Measurements from ENCODE around the gene MGME1. TPM values are rescaled to one million over a fixed set of nuclear protein-coding genes. Genes with fewer than 3 reads are reported as not detected.

MGME1 gene
- total RNA-seq, 1 experiment from 2014 or later, result 50.5 TPM

DNA sequence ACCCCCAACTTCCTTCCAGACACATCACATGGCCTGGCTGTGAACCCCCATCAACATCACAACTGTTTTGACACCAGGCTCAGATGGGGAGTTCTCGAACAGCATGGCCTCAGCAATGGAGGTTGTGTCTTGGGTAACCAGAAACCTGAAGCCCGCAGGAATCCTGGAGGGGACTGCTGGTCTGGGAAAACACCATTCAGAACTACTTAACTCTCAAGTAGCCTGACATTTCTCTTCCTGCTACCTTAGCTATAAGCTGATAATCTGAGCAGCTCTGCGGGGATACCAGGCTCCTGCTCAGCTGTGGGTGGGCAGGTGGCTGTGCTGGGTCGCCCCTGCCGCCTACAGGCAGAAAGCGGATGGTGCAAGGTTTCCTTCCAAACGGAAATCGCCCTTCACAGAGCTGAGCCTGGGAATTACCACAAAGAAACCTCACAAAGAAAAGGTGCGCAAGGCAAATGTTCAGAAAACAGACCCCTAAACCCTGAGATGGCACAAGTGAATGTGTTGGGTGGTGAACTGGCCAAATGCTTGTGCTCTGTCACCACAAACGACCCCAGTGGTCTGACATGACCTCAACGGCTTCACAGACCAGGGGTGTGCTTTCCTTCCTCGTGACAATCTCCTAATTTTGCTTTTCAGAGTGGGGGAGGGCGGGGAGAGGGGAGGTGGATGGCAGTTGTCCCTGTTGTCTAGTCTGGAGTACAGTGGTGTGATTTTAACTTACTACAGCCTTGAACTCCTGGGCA lies 29.8 kb upstream of the MGME1 start:
- peak overlapping the region; percentile 66 for H3K27ac Mint-ChIP-seq (ENCODE audit: unreplicated experiment)
- intact Hi-C loops (cut with micrococcal nuclease; ENCODE audit: unreplicated experiment), result loop anchor here (5.0 to 10.0 kb wide), 2 partner anchors 42 to 404 kb away; partner anchors contain the start of gene BFSP1
- no TSS peak for BruUV-seq (replicated peaks)
- Histone ChIP-seq H3K36me3 (ENCODE audit: control insufficient read depth, insufficient read depth, low read length) (peaks cover 10% of the 10 kb centered on the region), H3K27me3 (replicated peaks; ENCODE audit: control insufficient read depth, insufficient read depth, low read length) (no peaks in the 10 kb centered on the region), H3K4me3 (ENCODE audit: low read depth, low read length) (no peak overlapping the region), H3K4me1 (no peaks in the 10 kb centered on the region), H3K9me3 (no peaks in the 10 kb centered on the region)
- ChIA-PET POLR2A (interaction anchor here (0.6 to 1.4 kb wide), 3 partner anchors 50 to 257 kb away, joined by 3 to 12 read pairs (median 4); partner anchors contain the start of gene RRBP1), CTCF (interaction anchor here (0.5 to 2.4 kb wide), 22 partner anchors 9 to 434 kb away, joined by 3 to 26 read pairs (median 4); partner anchors contain the start of gene RRBP1)
- TF ChIP-seq, protein P1, sequence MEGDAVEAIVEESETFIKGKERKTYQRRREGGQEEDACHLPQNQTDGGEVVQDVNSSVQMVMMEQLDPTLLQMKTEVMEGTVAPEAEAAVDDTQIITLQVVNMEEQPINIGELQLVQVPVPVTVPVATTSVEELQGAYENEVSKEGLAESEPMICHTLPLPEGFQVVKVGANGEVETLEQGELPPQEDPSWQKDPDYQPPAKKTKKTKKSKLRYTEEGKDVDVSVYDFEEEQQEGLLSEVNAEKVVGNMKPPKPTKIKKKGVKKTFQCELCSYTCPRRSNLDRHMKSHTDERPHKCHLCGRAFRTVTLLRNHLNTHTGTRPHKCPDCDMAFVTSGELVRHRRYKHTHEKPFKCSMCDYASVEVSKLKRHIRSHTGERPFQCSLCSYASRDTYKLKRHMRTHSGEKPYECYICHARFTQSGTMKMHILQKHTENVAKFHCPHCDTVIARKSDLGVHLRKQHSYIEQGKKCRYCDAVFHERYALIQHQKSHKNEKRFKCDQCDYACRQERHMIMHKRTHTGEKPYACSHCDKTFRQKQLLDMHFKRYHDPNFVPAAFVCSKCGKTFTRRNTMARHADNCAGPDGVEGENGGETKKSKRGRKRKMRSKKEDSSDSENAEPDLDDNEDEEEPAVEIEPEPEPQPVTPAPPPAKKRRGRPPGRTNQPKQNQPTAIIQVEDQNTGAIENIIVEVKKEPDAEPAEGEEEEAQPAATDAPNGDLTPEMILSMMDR (IDR thresholded peaks at IDR 0.05; ENCODE audit: insufficient read depth in 1 of 2, low read depth in 1 of 2, low read length in 1 of 2, severe bottlenecking in 1 of 2, unreplicated experiment in 1 of 2), result peak; percentile 94 to 96
- no peaks in the 10 kb centered on the region for H3K27me3 Mint-ChIP-seq (ENCODE audit: insufficient read depth, unreplicated experiment)
- peaks cover 69% of the 10 kb centered on the region for H3K36me3 Mint-ChIP-seq (ENCODE audit: insufficient read depth, unreplicated experiment)
- no peaks in the 10 kb centered on the region for H3K4me1 Mint-ChIP-seq (ENCODE audit: low read depth, unreplicated experiment)
- no peak overlapping the region for H3K4me3 Mint-ChIP-seq (ENCODE audit: unreplicated experiment)
- peak; percentile 75 to 83 for DNase-seq
- H3K9me3 Mint-ChIP-seq (ENCODE audit: unreplicated experiment), result no peaks in the 10 kb centered on the region

DNA sequence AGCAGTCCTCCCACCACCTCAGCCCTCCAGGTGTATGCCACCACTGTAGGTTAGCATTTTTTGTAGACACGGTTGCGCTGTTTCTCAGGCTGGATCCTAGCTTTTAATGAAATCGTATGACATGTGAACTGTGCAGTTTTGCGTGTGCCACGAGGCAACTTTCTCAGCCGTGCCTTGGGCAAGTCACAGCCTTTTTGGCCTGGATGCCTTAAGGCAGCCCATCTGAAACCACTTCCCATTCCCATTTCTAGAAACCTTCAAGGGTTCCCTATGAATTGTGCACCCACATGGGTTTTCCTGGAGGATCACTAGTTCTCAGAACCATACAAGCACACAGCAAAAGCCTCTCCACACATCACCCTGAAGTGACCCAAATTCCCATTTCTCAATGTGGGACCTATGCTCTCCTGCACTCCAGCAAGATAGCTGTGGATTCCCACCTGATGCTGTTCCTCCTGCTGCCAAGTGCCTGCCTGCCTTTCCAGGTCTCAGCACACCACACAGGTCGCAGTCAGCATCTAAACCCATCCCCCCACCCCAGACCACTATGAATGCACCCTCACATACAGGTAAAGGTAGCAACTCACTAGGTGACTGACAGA lies 29.1 kb upstream of the MGME1 start:
- TSS peak; percentile 2 for BruUV-seq (replicated peaks)
- ChIA-PET CTCF (interaction anchor here (0.5 to 2.4 kb wide), 13 partner anchors 11 to 434 kb away, joined by 3 to 26 read pairs (median 5); partner anchors contain the start of gene RRBP1), POLR2A (interaction anchor here (0.6 to 1.4 kb wide), 2 partner anchors 49 to 257 kb away, joined by 4 to 12 read pairs; partner anchors contain the start of gene RRBP1)
- Mint-ChIP-seq H3K27ac (ENCODE audit: unreplicated experiment) (peak overlapping the region; percentile 66), H3K27me3 (ENCODE audit: insufficient read depth, unreplicated experiment) (no peaks in the 10 kb centered on the region), H3K4me1 (ENCODE audit: low read depth, unreplicated experiment) (no peaks in the 10 kb centered on the region), H3K4me3 (ENCODE audit: unreplicated experiment) (no peak overlapping the region), H3K36me3 (ENCODE audit: insufficient read depth, unreplicated experiment) (peaks cover 76% of the 10 kb centered on the region), H3K9me3 (ENCODE audit: unreplicated experiment) (no peaks in the 10 kb centered on the region)
- H3K4me3 ChIP-seq (ENCODE audit: low read depth, low read length), result no peak overlapping the region
- H3K9me3 ChIP-seq, result no peaks in the 10 kb centered on the region
- H3K4me1 ChIP-seq, result no peaks in the 10 kb centered on the region
- no peaks in the 10 kb centered on the region for H3K27me3 ChIP-seq (replicated peaks; ENCODE audit: control insufficient read depth, insufficient read depth, low read length)
- intact Hi-C loops (cut with micrococcal nuclease; ENCODE audit: unreplicated experiment), result loop anchor here (5.0 to 10.0 kb wide), 3 partner anchors 42 to 405 kb away; partner anchors contain the start of gene BFSP1
- H3K36me3 ChIP-seq (ENCODE audit: control insufficient read depth, insufficient read depth, low read length), result peaks cover 10% of the 10 kb centered on the region
- DNase-seq, result no peak
- TF ChIP-seq, protein P1 (IDR thresholded peaks at IDR 0.05; ENCODE audit: insufficient read depth in 1 of 2, low read depth in 1 of 2, low read length in 1 of 2, severe bottlenecking in 1 of 2, unreplicated experiment in 1 of 2), result no peak

DNA sequence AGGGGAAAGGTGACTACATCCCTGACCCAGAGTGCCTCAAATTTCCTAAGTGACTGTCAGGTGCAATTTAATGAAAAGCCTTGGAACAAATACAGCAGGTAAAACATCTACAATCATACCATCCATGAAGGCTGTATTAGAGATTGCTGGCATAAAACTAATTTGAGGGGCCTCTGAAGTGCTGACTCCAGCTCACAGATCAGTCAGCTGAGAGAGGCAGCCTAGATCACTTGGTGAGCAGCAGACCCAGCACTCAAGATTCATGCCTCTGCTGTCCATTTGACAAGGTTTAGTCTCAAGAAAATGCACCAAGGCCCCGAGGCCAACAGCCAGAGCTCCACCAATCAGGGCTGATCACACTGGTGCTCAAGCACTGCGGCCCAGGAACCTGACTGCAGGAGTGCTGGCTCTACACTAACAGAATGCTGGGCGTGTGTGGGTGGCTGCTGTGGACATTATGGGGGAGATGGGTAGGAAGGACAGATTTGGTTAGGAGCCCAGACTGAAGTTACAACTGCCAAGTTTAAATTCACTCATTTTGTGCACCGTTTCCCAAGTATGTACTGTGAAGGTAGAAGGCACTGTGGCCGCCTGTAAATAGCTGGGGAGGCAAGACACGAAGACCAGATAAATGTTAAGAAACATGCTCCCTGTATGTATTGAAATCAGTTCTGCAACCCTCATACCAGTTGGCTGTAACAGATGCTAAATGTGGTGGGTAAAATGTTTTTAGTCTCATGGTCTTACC lies 28.4 kb upstream of the MGME1 start:
- BruUV-seq (replicated peaks), result no TSS peak
- POLR2A ChIA-PET, result no interaction called here

More for the DNA sequence above, 28.4 kb upstream of the MGME1 start:
- no peaks in the 10 kb centered on the region for H3K4me1 Mint-ChIP-seq (ENCODE audit: low read depth, unreplicated experiment)
- TF ChIP-seq, protein P1 (IDR thresholded peaks at IDR 0.05; ENCODE audit: insufficient read depth in 1 of 2, low read depth in 1 of 2, low read length in 1 of 2, severe bottlenecking in 1 of 2, unreplicated experiment in 1 of 2), result no peak
- intact Hi-C loops (cut with micrococcal nuclease; ENCODE audit: unreplicated experiment), result loop anchor here (5.0 kb wide), 1 partner anchor 57 kb away; no protein-coding TSS in a partner anchor
- H3K9me3 Mint-ChIP-seq (ENCODE audit: unreplicated experiment), result no peaks in the 10 kb centered on the region
- peak overlapping the region; percentile 66 for H3K27ac Mint-ChIP-seq (ENCODE audit: unreplicated experiment)
- CTCF ChIA-PET, result no interaction called here
- Histone ChIP-seq H3K4me3 (ENCODE audit: low read depth, low read length) (no peak overlapping the region), H3K27me3 (replicated peaks; ENCODE audit: control insufficient read depth, insufficient read depth, low read length) (no peaks in the 10 kb centered on the region), H3K4me1 (no peaks in the 10 kb centered on the region), H3K36me3 (ENCODE audit: control insufficient read depth, insufficient read depth, low read length) (peaks cover 10% of the 10 kb centered on the region), H3K9me3 (no peaks in the 10 kb centered on the region)
- H3K4me3 Mint-ChIP-seq (ENCODE audit: unreplicated experiment), result no peak overlapping the region
- H3K36me3 Mint-ChIP-seq (ENCODE audit: insufficient read depth, unreplicated experiment), result peaks cover 79% of the 10 kb centered on the region
- DNase-seq, result no peak
- no peaks in the 10 kb centered on the region for H3K27me3 Mint-ChIP-seq (ENCODE audit: insufficient read depth, unreplicated experiment)
